Common myeloid progenitor, CD34-positive (primary cell): ENCODE measurements around the gene DDIT3.
"Not testable (repeated sequence)": the region's sequence is repeated elsewhere in the genome, so short reads cannot be mapped to it uniquely, and the experiment has no call there.

Experiments
- CTCF ChIA-PET: fragments of 350-600 bp; sonication (Branson Sonifier 250); formaldehyde crosslinking; loops from one replicate; lab custom pipeline; 2021; ENCODE audit warnings: antibody characterized with exemption; lab: Charles Lee
- POLR2A ChIA-PET: fragments of 350-600 bp; sonication (Branson Sonifier 250); formaldehyde crosslinking; loops from one replicate; lab custom pipeline; 2021; ENCODE audit warnings: antibody characterized with exemption; lab: Charles Lee
- DNase-seq, 3 donors: peaks; one replicate each; pipeline versions ENCODE4 v3.0.0 to v3.0.0-alpha.2; 2013
- H3K27ac ChIP-seq, 2 experiments: 1 replicate in 1 of 2; 2 replicates in 1 of 2; pipeline ENCODE4 v1.7.0; 2013; ENCODE audit warnings: inconsistent platforms in 2 of 2, low read length in 2 of 2, mild to moderate bottlenecking in 2 of 2, low read depth in 1 of 2, moderate library complexity in 1 of 2; ENCODE audit not compliant: severe bottlenecking in 2 of 2, insufficient read depth in 1 of 2, poor library complexity in 1 of 2
- H3K27me3 ChIP-seq, 5 experiments: replicated peaks in 2 of 5; 1 replicate in 3 of 5; 2 replicates in 2 of 5; pipeline versions ENCODE4 v1.6.1 to v1.7.0; 2013; ENCODE audit warnings: low read length in 4 of 5, mild to moderate bottlenecking in 2 of 5, moderate library complexity in 2 of 5, inconsistent platforms in 1 of 5; ENCODE audit not compliant: insufficient read depth in 5 of 5, control insufficient read depth in 4 of 5
- H3K36me3 ChIP-seq, 4 experiments: 1 replicate in 2 of 4; 2 replicates in 2 of 4; pipeline versions ENCODE4 v1.6.1 to v1.7.0; 2013; ENCODE audit warnings: low read length in 3 of 4, control low read depth in 1 of 4, mild to moderate bottlenecking in 1 of 4; ENCODE audit not compliant: control insufficient read depth in 4 of 4, insufficient read depth in 4 of 4
- H3K4me1 ChIP-seq, 4 experiments: 1 replicate in 3 of 4; 2 replicates in 1 of 4; pipeline versions ENCODE4 v1.6.1 to v1.7.1; 2013; ENCODE audit warnings: low read length in 3 of 4, mild to moderate bottlenecking in 3 of 4, control low read depth in 1 of 4, inconsistent platforms in 1 of 4, moderate library complexity in 1 of 4; ENCODE audit not compliant: control insufficient read depth in 4 of 4, insufficient read depth in 4 of 4; ENCODE audit errors: control extremely low read depth in 1 of 4
- H3K4me3 ChIP-seq, 7 experiments: 1 replicate in 4 of 7; 2 replicates in 3 of 7; pipeline versions ENCODE4 v1.5.1 to v1.7.0; 2013; ENCODE audit warnings: mild to moderate bottlenecking in 7 of 7, low read length in 6 of 7, moderate library complexity in 6 of 7, inconsistent platforms in 2 of 7, low read depth in 2 of 7, control low read depth in 1 of 7; ENCODE audit not compliant: insufficient read depth in 4 of 7, control insufficient read depth in 1 of 7; ENCODE audit errors: extremely low read depth in 1 of 7
- H3K9me3 ChIP-seq, 5 experiments: 1 replicate in 4 of 5; 2 replicates in 1 of 5; pipeline versions ENCODE4 v1.6.1 to v1.7.1; 2013; ENCODE audit warnings: low read length in 4 of 5, mild to moderate bottlenecking in 2 of 5, inconsistent platforms in 1 of 5, low read depth in 1 of 5, moderate library complexity in 1 of 5; ENCODE audit not compliant: control insufficient read depth in 4 of 5, insufficient read depth in 2 of 5; ENCODE audit errors: control extremely low read depth in 1 of 5
- WGBS: methylation state at CpG from one replicate; pipeline ENCODE4 v1.1.5; 2013; ENCODE audit not compliant: insufficient coverage; 5-methylcytosine and 5-hydroxymethylcytosine counted together

The DDIT3 gene

DNA sequence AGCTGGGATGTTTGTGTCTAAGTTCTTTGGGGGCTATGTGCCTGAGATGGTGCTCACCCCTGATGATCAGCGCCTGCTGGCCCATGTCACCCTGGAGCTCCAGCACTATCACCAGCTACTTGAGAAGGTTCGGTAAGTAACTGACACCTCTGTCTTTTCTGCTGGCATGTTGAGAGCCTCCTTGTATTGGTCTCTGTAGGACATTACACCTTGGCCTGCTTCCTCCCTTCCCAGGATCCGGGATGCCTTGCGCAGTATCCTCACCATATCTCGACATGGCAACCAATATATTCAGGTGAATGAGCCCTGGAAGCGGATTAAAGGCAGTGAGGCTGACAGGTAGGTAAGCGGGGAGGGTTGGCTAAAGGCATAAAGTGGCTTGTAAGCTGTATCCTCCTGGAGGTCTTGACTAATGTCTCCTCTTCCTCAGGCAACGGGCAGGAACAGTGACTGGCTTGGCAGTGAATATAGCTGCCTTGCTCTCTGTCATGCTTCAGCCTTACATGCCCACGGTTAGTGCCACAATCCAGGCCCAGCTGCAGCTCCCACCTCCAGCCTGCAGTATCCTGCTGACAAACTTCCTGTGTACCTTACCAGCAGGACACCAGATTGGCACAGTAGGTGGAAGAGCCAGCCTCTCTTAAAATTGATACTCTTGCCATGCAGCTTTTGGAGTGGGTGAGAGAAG lies 5.5 kb downstream of the DDIT3 start:
- WGBS, result 94% methylated on average over 6 of the region's 9 CpGs
- POLR2A ChIA-PET, result interaction anchor here (0.8 to 2.8 kb wide), 4 partner anchors 8 to 54 kb away, joined by 3 to 19 read pairs (median 8); partner anchors contain the start of gene ARHGAP9
- peaks cover 0 to 19% (median 16%) of the 10 kb centered on the region in 4 experiments for H3K4me1 ChIP-seq
- H3K27ac ChIP-seq, result no peak overlapping the region
- no peaks in the 10 kb centered on the region for H3K27me3 ChIP-seq
- CTCF ChIA-PET, result interaction anchor here (0.6 to 5.3 kb wide), 12 partner anchors 9 to 56 kb away, joined by 3 to 22 read pairs (median 4); partner anchors contain the start of genes DCTN2 and GLI1
- DNase-seq, result no peak
- H3K4me3 ChIP-seq, result no peak overlapping the region
- peaks cover 28 to 75% (median 60%) of the 10 kb centered on the region in 4 experiments for H3K36me3 ChIP-seq
- H3K9me3 ChIP-seq, result no peaks in the 10 kb centered on the region

- 97% methylated on average over 8 of the region's 9 CpGs for WGBS
- H3K9me3 ChIP-seq, H3K4me3 ChIP-seq, H3K27ac ChIP-seq, H3K27me3 ChIP-seq, DNase-seq: not testable (repeated sequence)
- ChIA-PET CTCF (interaction anchor here (0.6 to 5.3 kb wide), 7 partner anchors 8 to 38 kb away, joined by 3 to 22 read pairs (median 4); partner anchors contain the start of gene DCTN2), POLR2A (interaction anchor here (0.5 to 2.8 kb wide), 4 partner anchors 11 to 263 kb away, joined by 3 to 19 read pairs (median 8); partner anchors contain the start of genes ARHGAP9 and STAC3)
- Histone ChIP-seq H3K4me1 (peaks cover 0 to 14% (median 11%) of the 10 kb centered on the region in 4 experiments), H3K36me3 (peaks cover 28 to 80% (median 62%) of the 10 kb centered on the region in 4 experiments)
These were observed 6.1 kb downstream of the DDIT3 start for GRCh38 chr12:57514246-57514645.

- CTCF ChIA-PET, H3K27ac ChIP-seq, DNase-seq, POLR2A ChIA-PET, H3K4me3 ChIP-seq, H3K4me1 ChIP-seq, H3K9me3 ChIP-seq, H3K27me3 ChIP-seq: not testable (repeated sequence)
- peaks cover 28 to 79% (median 63%) of the 10 kb centered on the region in 4 experiments for H3K36me3 ChIP-seq
- WGBS, result 97% methylated on average over 6 of the region's 6 CpGs
These were observed 6.6 kb downstream of the DDIT3 start for GRCh38 chr12:57513677-57514076.

DNA sequence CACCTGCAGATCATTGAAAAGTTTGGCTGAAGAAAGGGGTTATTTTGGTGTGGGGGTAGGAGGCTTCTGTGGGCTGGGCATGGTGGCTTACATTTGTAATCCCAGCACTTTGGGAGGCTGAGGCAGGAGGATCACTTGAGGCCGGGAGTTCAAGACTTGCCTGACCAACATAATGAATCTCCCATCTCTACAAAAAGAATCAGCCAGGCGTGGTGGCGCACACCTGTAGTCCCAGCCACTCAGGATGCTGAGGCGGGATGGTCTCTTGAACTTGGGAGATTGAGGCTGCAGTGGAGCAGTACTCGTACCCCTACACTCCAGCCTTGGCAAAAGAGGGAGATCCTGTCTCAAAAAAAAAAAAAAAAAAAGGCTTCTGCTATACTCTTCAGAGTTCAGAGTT lies 7.0 kb downstream of the DDIT3 start:
- POLR2A ChIA-PET, result no interaction called here
- CTCF ChIA-PET, result interaction anchor here (1.1 kb wide), 1 partner anchor 16 kb away, joined by 4 read pairs; no protein-coding TSS in a partner anchor
- Histone ChIP-seq H3K4me1 (peaks cover 0 to 4% (median 2%) of the 10 kb centered on the region in 4 experiments), H3K9me3 (no peaks in the 10 kb centered on the region), H3K4me3 (no peak overlapping the region), H3K27me3 (no peaks in the 10 kb centered on the region), H3K27ac (no peak overlapping the region), H3K36me3 (peaks cover 28 to 79% (median 61%) of the 10 kb centered on the region in 4 experiments)
- DNase-seq, result no peak
- 100% methylated on average over 2 of the region's 5 CpGs for WGBS

DNA sequence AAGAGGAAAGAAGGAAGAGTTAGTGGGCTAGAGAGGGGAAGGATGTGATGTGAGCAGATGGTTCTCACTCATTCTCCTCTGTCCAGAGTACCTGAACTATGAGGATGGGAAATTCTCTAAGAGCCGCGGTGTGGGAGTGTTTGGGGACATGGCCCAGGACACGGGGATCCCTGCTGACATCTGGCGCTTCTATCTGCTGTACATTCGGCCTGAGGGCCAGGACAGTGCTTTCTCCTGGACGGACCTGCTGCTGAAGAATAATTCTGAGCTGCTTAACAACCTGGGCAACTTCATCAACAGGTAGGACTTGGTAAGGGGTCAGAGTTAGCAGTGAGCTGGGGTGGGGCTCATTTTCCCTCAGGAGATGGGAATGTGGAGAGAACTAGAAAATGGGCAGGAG lies 7.6 kb downstream of the DDIT3 start:
- Histone ChIP-seq H3K4me3 (no peak overlapping the region), H3K4me1 (peaks cover 0 to 3% (median 0%) of the 10 kb centered on the region in 4 experiments), H3K27me3 (no peaks in the 10 kb centered on the region), H3K27ac (peak overlapping the region in 1 of 2 experiments; percentile 0), H3K36me3 (peaks cover 28 to 75% (median 58%) of the 10 kb centered on the region in 4 experiments), H3K9me3 (no peaks in the 10 kb centered on the region)
- ChIA-PET CTCF (interaction anchor here (1.1 kb wide), 1 partner anchor 16 kb away, joined by 4 read pairs; no protein-coding TSS in a partner anchor), POLR2A (no interaction called here)
- WGBS, result 97% methylated on average over 6 of the region's 6 CpGs
- no peak for DNase-seq

DNA sequence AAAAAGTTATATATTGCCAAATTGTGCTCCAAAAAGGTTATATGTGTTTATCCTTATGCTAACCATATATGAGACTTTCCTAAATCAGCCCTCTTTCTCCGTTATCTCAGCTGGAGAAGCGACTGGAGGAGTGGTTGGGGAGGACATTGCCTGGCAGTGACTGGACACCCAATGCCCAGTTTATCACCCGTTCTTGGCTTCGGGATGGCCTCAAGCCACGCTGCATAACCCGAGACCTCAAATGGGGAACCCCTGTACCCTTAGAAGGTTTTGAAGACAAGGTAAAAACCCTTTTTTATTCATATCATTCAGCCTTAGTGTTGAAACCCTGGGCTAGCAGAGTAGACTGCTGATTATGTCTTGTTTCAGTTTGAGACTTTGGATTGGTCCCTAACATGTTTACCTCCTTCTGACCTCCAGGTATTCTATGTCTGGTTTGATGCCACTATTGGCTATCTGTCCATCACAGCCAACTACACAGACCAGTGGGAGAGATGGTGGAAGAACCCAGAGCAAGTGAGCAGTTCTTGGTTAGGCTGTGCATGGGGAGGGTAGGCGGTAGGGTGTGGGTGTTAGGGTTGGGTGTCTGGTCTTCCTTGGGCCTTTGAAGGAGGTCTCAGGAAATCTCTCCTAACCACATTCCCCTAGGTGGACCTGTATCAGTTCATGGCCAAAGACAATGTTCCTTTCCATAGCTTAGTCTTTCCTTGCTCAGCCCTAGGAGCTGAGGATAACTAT lies 8.6 kb downstream of the DDIT3 start:
- ChIA-PET POLR2A (no interaction called here), CTCF (interaction anchor here (1.0 kb wide), 1 partner anchor 72 kb away, joined by 3 read pairs; no protein-coding TSS in a partner anchor)
- H3K4me3 ChIP-seq, result no peak overlapping the region
- no peaks in the 10 kb centered on the region for H3K27me3 ChIP-seq
- H3K27ac ChIP-seq, result peak overlapping the region in 1 of 2 experiments; percentile 27
- no peaks in the 10 kb centered on the region for H3K9me3 ChIP-seq
- peaks cover 24 to 66% (median 49%) of the 10 kb centered on the region in 4 experiments for H3K36me3 ChIP-seq
- no peaks in the 10 kb centered on the region for H3K4me1 ChIP-seq
- 100% methylated on average over 6 of the region's 7 CpGs for WGBS
- DNase-seq, result no peak
